RWPE2 (cell line): ENCODE results near the gene CEP128.

Source experiments
- ATAC-seq: fragments of 200-7000 bp; cut with Tn5 transposase; 3 replicates; pipeline ENCODE4 v1.9.1; 2021; ENCODE audit warnings: low read depth
- DNase-seq: peaks from one replicate; pipeline ENCODE4 v3.0.0-alpha.2; 2020; ENCODE audit warnings: low spot score
- H3K27ac ChIP-seq: fragments of 450-650 bp; 2 replicates; pipeline ENCODE4 v1.5.1; 2017; ENCODE audit warnings: mild to moderate bottlenecking; ENCODE audit not compliant: poor library complexity, severe bottlenecking
- H3K27me3 ChIP-seq: fragments of 250-450 bp; sonication (Bioruptor Pico); 2 replicates; pipeline ENCODE4 v1.5.1; 2021; ENCODE audit warnings: mild to moderate bottlenecking, moderate library complexity; ENCODE audit not compliant: insufficient read depth, poor library complexity, severe bottlenecking
- H3K36me3 ChIP-seq: fragments of 250-450 bp; sonication (Bioruptor Pico); 2 replicates; pipeline ENCODE4 v1.5.1; 2020; ENCODE audit warnings: low read depth, mild to moderate bottlenecking, moderate library complexity
- H3K4me1 ChIP-seq: fragments of 250-450 bp; sonication (Bioruptor Pico); 2 replicates; pipeline ENCODE4 v1.5.1; 2021; ENCODE audit warnings: mild to moderate bottlenecking, moderate library complexity; ENCODE audit not compliant: insufficient read depth, poor library complexity, severe bottlenecking
- H3K4me3 ChIP-seq: fragments of 250-450 bp; sonication (Bioruptor Pico); 2 replicates; pipeline ENCODE4 v1.5.1; 2021; ENCODE audit warnings: mild to moderate bottlenecking, moderate library complexity; ENCODE audit not compliant: severe bottlenecking
- H3K9me3 ChIP-seq: fragments of 250-450 bp; sonication (Bioruptor Pico); 2 replicates; pipeline ENCODE4 v1.5.1; 2021; ENCODE audit warnings: mild to moderate bottlenecking, moderate library complexity; ENCODE audit not compliant: severe bottlenecking
- TF ChIP-seq, protein P1 (sequence below): fragments of 450-650 bp; IDR thresholded peaks from one replicate; pipeline ENCODE4 v1.5.1; 2017; ENCODE audit warnings: mild to moderate bottlenecking, moderate library complexity; ENCODE audit not compliant: poor library complexity, severe bottlenecking

CEP128 gene

DNA sequence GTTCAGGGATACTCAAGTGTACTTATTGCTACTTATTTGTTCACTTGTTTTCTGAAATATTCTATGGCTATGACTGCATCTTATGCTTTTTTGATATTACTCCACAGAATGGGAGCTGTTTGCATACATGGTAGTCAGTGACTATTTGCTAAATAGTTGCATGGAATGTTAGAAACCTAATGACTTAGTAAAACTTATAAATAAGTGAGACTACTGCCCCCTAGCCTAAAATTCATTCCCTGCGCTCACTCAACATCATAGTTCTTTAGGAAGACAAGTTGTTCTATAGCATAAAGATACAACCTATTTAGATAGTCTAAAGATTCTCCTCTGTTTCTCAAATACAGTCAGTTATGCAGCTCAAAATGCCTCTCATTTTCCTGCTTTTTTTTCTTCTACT lies 305.5 kb downstream of the CEP128 start:
- H3K27ac ChIP-seq = peak overlapping the region; percentile 98
- ATAC-seq = no peak

GRCh38 chr14:80634106-80634758 lies 307.3 kb downstream of the CEP128 start:
- H3K27me3 ChIP-seq = no peaks in the 10 kb centered on the region
- peak overlapping the region; percentile 61 for H3K27ac ChIP-seq
- H3K4me3 ChIP-seq = no peak overlapping the region
- no peak for DNase-seq
- H3K4me1 ChIP-seq = peaks cover 32% of the 10 kb centered on the region
- H3K9me3 ChIP-seq = no peaks in the 10 kb centered on the region
- no peak; the same call in 2 of the 3 replicates for ATAC-seq
- TF ChIP-seq, protein P1, sequence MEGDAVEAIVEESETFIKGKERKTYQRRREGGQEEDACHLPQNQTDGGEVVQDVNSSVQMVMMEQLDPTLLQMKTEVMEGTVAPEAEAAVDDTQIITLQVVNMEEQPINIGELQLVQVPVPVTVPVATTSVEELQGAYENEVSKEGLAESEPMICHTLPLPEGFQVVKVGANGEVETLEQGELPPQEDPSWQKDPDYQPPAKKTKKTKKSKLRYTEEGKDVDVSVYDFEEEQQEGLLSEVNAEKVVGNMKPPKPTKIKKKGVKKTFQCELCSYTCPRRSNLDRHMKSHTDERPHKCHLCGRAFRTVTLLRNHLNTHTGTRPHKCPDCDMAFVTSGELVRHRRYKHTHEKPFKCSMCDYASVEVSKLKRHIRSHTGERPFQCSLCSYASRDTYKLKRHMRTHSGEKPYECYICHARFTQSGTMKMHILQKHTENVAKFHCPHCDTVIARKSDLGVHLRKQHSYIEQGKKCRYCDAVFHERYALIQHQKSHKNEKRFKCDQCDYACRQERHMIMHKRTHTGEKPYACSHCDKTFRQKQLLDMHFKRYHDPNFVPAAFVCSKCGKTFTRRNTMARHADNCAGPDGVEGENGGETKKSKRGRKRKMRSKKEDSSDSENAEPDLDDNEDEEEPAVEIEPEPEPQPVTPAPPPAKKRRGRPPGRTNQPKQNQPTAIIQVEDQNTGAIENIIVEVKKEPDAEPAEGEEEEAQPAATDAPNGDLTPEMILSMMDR = no peak
- H3K36me3 ChIP-seq = no peaks in the 10 kb centered on the region

More for the DNA sequence above, 305.5 kb downstream of the CEP128 start:
- TF ChIP-seq, protein P1 = peak; percentile 41
- Histone ChIP-seq H3K9me3 (no peaks in the 10 kb centered on the region), H3K4me1 (peaks cover 46% of the 10 kb centered on the region), H3K4me3 (no peak overlapping the region), H3K36me3 (no peaks in the 10 kb centered on the region; the same call in 1 of the 2 replicates), H3K27me3 (no peaks in the 10 kb centered on the region)
- no peak for DNase-seq

- H3K36me3 ChIP-seq = no peaks in the 10 kb centered on the region
- peaks cover 12% of the 10 kb centered on the region for H3K4me1 ChIP-seq
- H3K27ac ChIP-seq = no peak overlapping the region
- H3K27me3 ChIP-seq = no peaks in the 10 kb centered on the region
- no peak overlapping the region for H3K4me3 ChIP-seq
- TF ChIP-seq, protein P1 = no peak
- no peaks in the 10 kb centered on the region for H3K9me3 ChIP-seq
- ATAC-seq = no peak
- DNase-seq = no peak
Measured at GRCh38 chr14:80629606-80630005, 311.9 kb downstream of the CEP128 start.

DNA sequence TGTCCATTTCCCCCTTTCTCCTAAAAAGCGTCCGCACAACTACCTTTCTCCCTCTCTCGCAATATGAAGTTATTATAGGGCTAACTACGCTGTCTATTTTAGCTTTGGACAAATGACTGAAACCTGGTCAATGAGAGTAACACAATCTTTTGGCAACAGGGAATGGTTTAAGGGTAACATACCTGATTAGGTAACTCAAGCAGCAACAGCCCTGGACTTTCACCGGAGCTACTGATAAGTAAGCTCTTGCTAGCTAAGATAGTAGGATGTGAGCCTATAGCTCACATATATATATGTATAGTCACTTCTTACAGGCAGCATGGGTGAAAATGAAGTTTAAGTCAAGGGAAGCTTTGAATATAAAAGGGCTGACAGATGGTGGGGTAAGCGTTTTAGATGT lies 313.0 kb downstream of the CEP128 start:
- Histone ChIP-seq H3K27ac (no peak overlapping the region), H3K27me3 (no peaks in the 10 kb centered on the region), H3K36me3 (no peaks in the 10 kb centered on the region), H3K4me3 (no peak overlapping the region), H3K4me1 (peaks cover 2% of the 10 kb centered on the region), H3K9me3 (no peaks in the 10 kb centered on the region)
- DNase-seq = no peak
- ATAC-seq = no peak
- TF ChIP-seq, protein P1 = no peak

- Histone ChIP-seq H3K36me3 (no peaks in the 10 kb centered on the region), H3K4me1 (no peaks in the 10 kb centered on the region), H3K9me3 (no peaks in the 10 kb centered on the region), H3K4me3 (no peak overlapping the region), H3K27ac (no peak overlapping the region), H3K27me3 (no peaks in the 10 kb centered on the region)
- no peak for ATAC-seq
- TF ChIP-seq, protein P1 = no peak
- DNase-seq = no peak
Measured at GRCh38 chr14:80627745-80628144, 313.8 kb downstream of the CEP128 start.
